HG03097 (cell line): ENCODE data around the gene ADCY5.

Experiments
- ATAC-seq: cut with Tn5 transposase; IDR thresholded peaks from one replicate; pipeline ENCODE4 v1.9.1; 2021; ENCODE audit not compliant: unreplicated experiment, low FRiP score

The ADCY5 gene

GRCh38 chr3:123431007-123431657 lies 17.8 kb downstream of the ADCY5 start:
- no peak for ATAC-seq

DNA sequence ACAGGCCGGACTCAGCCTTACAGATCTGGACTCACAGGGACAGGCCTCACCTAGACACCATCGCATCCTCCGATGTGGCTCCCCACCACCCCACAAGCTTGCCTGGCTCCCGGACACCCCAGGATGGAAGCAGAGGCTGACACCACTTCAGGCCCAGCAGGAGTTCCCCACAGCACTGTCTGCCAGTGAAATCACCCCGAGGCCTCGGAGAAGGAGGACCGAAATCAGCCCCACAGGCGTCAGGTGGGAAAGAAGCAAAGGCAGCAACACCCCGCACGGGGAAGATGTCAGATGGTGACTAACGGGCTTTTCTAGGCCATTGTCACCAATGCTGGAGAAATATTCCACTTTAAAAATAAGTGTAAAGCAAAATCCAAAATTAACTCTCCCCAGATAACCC lies 18.6 kb downstream of the ADCY5 start:
- ATAC-seq: no peak

- no peak for ATAC-seq
These were observed 19.3 kb downstream of the ADCY5 start for GRCh38 chr3:123429362-123430125.

- no peak for ATAC-seq
These were observed 23.7 kb downstream of the ADCY5 start for GRCh38 chr3:123424999-123425712.

DNA sequence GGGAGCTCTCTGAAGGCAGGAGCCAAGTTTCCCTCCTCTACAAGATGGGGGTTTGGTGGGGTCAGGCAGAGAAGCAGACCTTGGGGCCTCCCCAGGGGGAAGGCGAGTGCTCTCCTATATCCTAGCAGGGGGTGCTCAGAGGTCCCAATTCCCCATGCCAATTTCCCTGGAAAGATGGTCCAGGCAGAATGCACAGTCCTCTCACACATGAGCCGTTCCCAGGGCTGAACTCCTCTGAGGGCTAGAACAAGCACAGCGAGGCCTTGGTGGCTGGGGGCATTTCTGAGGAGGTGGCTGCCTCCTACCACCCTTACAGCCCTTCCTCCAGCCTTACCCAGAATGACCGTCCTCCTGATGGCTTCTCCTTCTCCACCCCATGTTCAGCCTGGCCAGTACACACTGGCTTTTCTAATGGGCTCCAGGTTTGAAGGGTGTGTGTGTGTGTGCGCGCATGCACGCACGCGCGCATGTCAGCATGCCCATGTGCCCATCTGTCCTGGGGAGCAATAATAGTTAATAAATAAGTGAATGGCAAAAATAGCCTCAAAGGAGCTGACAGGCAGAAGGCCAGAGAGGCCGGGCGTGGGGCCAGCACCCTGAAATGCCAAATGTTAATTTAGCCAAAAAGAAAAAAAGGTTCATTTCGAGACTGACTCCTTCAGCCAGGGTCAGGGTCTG lies 24.4 kb downstream of the ADCY5 start:
- no peak for ATAC-seq

GRCh38 chr3:123423806-123424205 lies 25.1 kb downstream of the ADCY5 start:
- ATAC-seq: no peak

GRCh38 chr3:123423031-123423430 lies 25.9 kb downstream of the ADCY5 start:
- no peak for ATAC-seq

- ATAC-seq: no peak
These were observed 26.4 kb downstream of the ADCY5 start for GRCh38 chr3:123422457-123422856.

DNA sequence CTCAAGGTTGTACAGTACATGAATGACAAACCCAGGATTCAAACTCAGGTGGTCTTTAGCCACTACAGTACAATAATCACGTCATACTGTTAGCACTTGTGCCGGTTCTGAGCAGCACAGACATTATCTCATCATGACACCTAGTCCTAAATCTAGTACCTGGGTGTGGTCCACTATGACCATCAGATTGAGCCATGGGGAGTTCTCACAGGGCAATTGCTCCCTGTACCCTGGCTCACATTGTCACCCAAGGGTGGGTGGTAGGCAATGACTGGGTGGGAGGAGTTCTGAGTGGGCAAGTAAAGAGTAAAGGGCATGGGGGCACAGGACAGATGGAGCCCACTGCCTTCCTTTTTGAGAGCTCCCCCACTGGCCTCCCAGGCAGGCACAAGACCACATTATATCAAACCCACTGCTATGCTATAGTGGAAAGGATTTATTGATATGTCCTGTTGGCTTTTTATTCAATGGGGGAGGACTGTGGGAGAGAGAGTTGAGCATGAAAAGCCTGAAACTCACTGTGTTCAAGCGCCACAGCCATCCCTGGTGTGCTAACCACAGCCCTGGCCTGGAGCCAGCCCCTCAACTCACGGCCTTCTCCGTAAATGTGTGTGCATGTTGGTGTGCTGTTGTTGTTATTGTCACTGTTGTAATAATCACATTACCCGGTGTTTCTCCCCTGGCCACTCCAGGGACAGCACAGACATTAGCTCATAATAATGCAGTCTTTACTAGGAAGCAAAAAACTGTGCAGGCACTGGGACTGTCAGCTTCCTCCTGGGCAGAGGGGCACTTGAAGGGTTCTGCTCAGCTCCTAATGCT lies 27.3 kb downstream of the ADCY5 start:
- no peak for ATAC-seq

DNA sequence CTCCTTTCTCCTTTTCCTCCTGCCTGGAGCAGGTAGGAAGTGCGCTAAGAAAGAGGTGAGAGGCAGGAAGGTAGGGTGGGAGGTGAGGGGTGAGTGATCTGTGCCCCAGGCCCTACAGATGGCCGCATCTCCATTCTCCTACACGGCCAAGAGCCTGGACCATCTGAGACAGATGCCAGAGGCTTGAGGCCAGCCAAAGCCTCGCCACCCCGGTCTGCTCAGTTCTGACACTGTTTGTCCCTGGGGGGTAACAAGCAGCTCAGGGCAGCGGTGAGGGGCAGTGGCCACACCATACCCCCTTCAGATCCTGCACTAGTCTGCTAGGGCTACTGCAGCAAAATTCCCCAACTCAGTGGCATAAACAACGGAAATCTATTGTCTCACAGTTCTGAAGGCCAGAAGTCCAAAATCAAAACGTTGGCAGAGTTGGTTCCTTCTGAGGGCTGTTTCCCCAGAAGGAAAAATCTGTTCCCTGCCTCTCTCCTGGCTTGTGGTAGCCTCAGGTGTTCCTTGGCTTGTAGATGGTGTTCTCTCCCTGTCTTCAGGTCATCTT lies 28.4 kb downstream of the ADCY5 start:
- ATAC-seq: no peak

DNA sequence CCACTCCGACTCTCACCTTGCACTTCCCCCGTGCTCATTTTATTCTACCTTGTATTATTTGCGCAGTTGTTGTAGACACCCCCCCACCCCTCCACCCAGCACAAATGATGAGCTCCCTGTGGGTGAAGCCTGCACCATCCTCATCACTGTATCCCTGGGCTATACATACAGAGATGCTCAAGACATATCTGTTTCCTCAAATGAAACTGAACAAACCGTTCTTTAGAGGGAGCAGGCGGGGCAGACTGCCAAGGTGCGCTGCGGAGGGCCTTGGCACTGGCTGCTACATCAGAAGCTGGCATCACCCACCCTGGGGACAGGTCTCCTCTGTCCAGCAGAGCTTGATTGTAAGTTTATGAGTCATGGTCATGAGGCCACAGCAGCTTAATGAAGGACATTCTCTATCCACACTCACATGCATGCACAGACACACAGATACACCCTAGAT lies 29.0 kb downstream of the ADCY5 start:
- ATAC-seq: no peak

GRCh38 chr3:123419181-123419849 lies 29.6 kb downstream of the ADCY5 start:
- ATAC-seq: no peak

DNA sequence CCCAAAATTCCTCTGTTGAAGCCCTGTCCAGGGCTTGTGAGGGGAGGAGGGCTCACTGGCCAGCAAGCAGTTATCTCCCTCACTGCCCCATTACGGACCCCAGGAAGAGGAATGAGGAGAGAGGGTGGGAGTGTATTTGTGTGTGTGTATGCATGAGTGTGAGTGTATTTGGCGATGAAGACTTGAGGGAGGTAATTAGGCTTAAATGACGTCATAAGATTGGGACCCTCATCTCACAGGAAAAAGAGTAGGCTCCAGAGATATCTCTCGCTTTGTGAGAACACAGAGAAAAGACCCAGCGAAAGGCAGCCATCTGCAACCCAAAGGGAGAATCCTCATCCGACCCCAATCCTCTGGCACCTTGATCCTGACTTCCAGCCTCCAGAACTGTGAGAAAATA lies 32.2 kb downstream of the ADCY5 start:
- ATAC-seq: no peak

- ATAC-seq: no peak
These were observed 32.7 kb downstream of the ADCY5 start for GRCh38 chr3:123416173-123416572.

GRCh38 chr3:123414973-123415775 lies 33.7 kb downstream of the ADCY5 start:
- ATAC-seq: no peak

GRCh38 chr3:123412811-123413604 lies 35.9 kb downstream of the ADCY5 start:
- no peak for ATAC-seq

GRCh38 chr3:123412076-123412475 lies 36.8 kb downstream of the ADCY5 start:
- ATAC-seq: no peak
